HG03521 (cell line): Measurements from ENCODE around the gene ACADVL.
"Not testable (repeated sequence)": the region's sequence is repeated elsewhere in the genome, so short reads cannot be mapped to it uniquely, and the experiment has no call there.

Experiments used
- ATAC-seq: cut with Tn5 transposase; IDR thresholded peaks from one replicate; pipeline ENCODE4 v1.9.1; 2021; ENCODE audit warnings: mild to moderate bottlenecking, moderate library complexity; ENCODE audit not compliant: unreplicated experiment

ACADVL gene

DNA sequence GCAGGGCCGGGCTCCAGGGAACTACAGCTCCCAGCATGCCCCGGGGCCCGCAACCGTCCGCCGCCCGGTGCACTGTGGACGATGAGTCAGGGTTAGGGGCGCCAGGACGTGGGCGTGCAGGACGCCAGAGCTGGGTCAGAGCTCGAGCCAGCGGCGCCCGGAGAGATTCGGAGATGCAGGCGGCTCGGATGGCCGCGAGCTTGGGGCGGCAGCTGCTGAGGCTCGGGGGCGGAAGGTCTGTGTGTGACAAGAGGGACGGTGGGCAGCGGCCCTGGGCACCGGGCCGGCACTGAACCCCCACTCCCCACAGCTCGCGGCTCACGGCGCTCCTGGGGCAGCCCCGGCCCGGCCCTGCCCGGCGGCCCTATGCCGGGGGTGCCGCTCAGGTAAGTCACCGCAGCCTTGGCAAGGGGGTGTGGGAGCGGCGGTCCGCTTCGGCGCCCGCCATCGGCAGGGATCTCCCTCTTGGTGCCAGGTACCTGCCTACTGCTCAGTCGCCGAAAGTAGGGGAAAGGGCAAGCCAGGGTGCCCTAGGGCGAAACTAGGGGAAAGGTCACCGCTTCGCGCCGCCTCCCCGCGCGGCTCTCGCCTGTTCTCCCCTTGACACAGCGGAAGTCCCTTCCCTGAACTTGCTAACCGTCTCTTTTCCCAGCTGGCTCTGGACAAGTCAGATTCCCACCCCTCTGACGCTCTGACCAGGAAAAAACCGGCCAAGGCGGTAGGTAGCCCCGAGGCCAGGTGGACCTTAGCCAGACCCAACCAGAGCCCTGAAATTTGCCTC is at the start of gene ACADVL, which contains the start of gene DLG4:
TSS of gene ACADVL (plus strand) at position 127 of the 781 bp plus-strand sequence. CDS start at position 174, 47 bp downstream.
TSS of gene DLG4 (minus strand) at position 25 of the 781 bp plus-strand sequence.
- no peak for ATAC-seq

DNA sequence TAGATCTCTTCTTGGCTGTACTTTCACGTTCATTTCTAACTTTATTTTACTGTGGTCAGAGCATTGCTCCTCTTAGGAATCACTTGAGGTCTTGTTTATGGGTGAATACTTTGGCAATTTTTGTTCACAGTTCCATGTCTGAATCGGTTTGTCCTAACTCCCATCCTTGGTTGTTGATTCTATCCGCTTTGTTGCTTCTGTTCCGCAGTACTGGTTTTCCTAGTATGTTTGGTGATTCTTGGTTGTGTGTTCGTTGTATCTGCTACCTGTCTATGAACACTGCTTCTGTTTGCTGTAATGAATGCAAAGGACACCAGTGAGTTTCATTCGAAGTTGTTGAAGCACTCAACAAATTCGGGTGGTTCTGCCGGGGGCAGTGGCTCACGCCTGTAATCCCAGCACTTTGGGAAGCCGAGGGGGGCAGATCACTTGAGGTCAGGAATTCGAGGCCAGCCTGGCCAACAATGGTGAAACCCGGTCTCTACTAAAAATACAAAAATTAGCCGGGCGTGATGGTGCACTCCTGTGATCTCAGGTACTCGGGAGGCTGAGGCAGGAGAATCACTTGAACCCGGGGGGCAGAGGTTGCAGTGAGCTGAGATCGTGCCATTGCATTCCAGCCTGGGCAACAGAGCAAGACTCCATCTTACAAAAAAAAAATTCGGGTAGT is 47.1 kb upstream of the ACADVL start:
- ATAC-seq: not testable (repeated sequence)

- no peak for ATAC-seq
Measured at GRCh38 chr17:7173687-7174602, 45.8 kb upstream of the ACADVL start.

GRCh38 chr17:7174603-7175326 is 45.0 kb upstream of the ACADVL start:
- no peak for ATAC-seq

- no peak for ATAC-seq
Measured at GRCh38 chr17:7175330-7175733, 44.4 kb upstream of the ACADVL start.

DNA sequence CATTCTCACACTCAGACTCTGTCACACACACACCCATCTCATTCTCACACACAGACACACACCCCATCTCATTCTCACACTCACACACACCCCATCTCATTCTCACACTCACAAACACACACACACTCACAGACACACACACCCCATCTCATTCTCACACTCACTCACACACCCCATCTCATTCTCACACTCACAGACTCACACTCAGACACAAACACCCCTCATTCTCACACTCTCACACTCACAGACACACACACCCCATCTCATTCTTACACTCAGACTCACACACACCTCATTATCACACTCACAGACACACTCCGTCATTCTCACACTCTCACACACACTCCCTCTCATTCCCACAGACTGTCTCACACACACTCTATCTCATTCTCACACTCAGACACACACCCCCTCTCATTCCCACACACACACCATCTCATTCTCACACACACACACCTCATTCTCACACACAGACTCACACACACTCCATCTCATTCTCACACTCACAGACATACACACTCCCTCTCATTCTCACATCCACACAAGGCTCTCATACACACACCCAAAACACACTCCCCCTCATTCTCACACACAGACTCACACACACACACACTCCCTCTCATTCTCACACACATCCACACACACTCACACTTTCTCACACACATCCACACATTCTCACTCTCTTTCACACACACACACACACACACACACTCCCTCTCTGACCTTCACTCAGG is 43.5 kb upstream of the ACADVL start:
- no peak for ATAC-seq

DNA sequence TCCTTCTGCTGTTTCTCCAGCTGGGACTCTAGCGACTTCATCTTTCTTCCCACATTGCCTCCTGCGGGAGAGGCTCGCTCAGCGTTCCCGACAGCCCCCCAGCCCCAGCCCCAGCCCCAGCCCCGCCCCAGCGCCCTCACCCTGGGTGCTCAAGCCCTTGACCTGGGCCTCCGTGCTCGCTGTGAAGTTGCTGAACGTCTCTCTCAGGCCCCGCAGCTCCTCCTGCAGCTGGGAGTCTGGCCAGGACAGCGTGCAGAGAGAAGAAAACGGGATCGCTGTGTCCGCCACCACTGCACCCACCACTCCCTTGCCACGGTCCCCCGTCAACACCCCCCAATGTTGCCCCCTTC is 42.9 kb upstream of the ACADVL start:
- no peak for ATAC-seq

- no peak for ATAC-seq
Measured at GRCh38 chr17:7177191-7177953, 42.4 kb upstream of the ACADVL start.

DNA sequence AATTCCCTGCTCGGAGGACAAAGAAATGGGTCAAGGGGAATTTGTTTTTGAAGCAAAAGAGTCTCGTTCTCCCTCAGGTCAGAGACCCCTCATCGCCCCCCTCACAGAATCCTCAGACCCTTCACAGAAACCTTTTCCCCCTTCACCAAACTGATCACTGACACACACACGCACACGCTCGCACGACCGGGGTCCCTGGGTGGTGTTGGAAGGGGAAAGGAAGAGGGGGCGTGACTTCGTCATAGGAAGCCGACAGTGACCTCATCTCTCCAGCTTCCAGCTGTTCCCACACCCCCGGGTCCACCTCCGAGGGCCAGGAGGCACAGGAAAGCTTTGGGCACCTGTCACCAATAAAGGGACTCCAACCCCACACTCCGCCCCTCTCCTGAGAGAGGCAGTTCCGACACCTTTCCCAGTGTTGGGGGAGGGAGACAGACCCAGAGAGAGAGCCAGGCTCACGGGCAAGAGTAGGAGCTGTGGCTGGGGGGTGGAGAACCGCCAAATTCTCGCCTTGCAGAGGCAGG is 41.7 kb upstream of the ACADVL start:
- no peak for ATAC-seq

GRCh38 chr17:7178973-7179316 is 40.8 kb upstream of the ACADVL start:
- no peak for ATAC-seq

DNA sequence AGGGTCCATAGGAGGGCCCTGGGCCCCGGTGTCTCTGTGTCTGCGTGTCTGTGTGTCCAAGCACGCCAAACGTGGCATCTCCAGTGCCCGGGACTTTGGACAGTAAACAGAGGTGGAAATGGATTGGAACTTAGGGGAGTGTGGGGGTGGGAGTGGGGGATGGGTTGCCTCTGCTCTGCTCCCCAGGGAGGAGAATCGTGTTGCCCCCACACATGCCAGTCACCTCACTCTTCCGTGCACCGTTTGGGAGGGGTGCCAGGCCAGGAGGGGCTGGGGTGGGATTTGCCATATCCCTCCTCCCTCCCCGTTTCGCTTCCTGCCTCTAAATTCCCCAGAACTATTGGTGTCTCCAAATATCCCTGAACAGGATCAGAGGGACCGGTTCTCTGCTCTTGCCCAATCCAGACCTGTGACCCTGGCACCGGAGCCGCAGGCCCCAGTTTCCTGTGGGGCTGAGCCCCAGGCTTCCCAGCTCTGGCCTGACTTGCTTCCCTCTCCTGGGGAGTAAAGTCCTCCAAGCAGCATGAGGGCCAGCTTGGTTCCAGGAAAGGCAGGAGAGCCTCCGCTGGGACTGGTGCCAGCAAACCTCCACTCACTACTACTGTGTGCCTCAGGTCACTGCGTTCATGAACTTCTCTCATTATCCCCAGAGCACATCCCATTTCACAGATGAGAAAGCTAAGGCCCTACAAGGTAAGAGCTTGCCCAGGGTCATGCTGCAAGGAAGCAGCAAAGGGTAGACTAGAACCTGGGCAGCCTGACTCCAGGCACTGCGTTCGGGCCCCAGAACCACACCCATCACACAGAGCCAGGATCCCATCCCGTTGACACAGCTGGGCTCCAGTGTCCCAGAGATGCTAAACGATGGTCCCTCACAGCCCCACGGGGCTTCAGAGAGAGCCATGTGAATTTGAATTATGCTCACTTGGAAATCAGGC is 40.2 kb upstream of the ACADVL start, which contains the start of gene ASGR1:
TSS of gene ASGR1 (minus strand) at position 54 of the 938 bp plus-strand sequence. CDS start 807 bp downstream, outside the sequence.
- ATAC-seq: no peak

GRCh38 chr17:7182101-7182500 is 37.6 kb upstream of the ACADVL start:
- ATAC-seq: not testable (repeated sequence)

- ATAC-seq: no peak
Measured at GRCh38 chr17:7183433-7184090, 36.2 kb upstream of the ACADVL start.

GRCh38 chr17:7184091-7184488 is 35.6 kb upstream of the ACADVL start:
- ATAC-seq: no peak

GRCh38 chr17:7184647-7185046 is 35.1 kb upstream of the ACADVL start:
- ATAC-seq: no peak

DNA sequence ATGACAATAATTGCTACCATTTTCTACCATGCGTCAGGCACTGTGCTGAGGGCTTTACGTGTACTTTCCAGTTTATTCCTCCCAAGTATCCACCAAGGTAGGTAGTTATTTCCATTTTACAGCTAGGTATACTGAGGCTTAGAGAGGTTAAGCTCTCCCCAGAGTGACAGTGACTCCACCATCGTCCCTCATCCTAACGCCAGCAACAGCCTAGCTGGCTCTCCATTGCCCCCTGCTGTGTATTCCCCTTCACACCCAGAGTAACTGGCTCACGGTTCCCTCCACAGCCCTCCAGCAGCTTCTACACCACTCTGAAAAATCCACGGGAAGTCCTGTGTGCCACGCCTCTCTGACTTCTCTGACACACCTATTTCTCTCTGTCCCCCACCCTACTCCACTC is 33.5 kb upstream of the ACADVL start:
- no peak for ATAC-seq

DNA sequence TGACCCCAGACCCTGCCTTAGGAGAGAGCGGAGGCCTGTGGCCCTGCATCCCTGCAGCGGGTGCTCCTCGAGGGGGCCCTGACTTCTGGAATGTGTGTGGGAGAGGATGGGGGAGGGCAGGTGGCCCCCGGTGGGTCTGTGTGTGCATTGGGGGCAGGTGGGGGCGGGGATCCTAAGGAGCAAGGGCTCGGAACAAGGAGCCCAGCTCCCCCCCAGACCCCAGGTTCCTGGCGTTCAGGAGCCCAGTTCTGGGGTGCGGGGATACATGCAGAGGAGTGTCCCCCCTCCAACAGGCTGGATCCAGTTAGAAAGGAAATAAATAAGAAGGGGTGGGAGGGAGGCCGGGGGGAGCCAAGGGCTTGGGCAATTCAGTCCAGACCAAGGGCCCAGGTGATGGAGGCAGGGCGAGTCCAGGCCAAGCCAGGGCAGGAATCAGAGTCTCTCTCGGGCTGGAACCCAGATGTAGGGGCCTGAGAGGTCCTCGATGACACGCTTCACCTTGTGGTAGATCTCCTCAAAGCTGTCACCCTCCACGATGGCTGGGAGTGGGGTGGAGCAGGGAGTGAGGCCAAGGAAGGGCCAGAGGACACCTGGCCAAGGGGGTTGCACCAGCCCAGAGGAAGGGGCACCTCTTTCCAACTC is 29.3 kb upstream of the ACADVL start:
- no peak for ATAC-seq
